CD4-positive, alpha-beta memory T cell (primary cell): ENCODE measurements around the gene DIS3L. TPM values are rescaled to one million over a fixed set of nuclear protein-coding genes. Genes with fewer than 3 reads are reported as not detected.

ENCODE experiments used
- CTCF ChIA-PET: fragments of 350-600 bp; sonication (Branson Sonifier 250); formaldehyde crosslinking; loops from one replicate; lab custom pipeline; 2021; ENCODE audit warnings: inconsistent platforms; ENCODE audit not compliant: partially characterized antibody; lab: Charles Lee
- POLR2A ChIA-PET: fragments of 350-600 bp; sonication (Branson Sonifier 250); formaldehyde crosslinking; loops from one replicate; lab custom pipeline; 2021; ENCODE audit not compliant: partially characterized antibody; lab: Charles Lee
- DNase-seq, 5 donors: peaks; one replicate each; pipeline versions ENCODE4 v3.0.0 to v3.0.0-alpha.2; 2020 to 2022; ENCODE audit warnings: mixed read lengths in 1 of 5
- H3K27ac ChIP-seq: one replicate; pipeline ENCODE4 v1.7.0; 2013; ENCODE audit warnings: low read depth, low read length
- H3K27me3 ChIP-seq: 2 replicates; pipeline ENCODE4 v1.7.0; 2013; ENCODE audit warnings: mild to moderate bottlenecking, low read length, moderate library complexity; ENCODE audit not compliant: insufficient read depth
- H3K36me3 ChIP-seq: 2 replicates; pipeline ENCODE4 v1.7.0; 2013; ENCODE audit warnings: mild to moderate bottlenecking, low read length, moderate library complexity; ENCODE audit not compliant: insufficient read depth
- H3K4me1 ChIP-seq: 2 replicates; pipeline ENCODE4 v1.7.0; 2013; ENCODE audit warnings: mild to moderate bottlenecking, low read length, moderate library complexity; ENCODE audit not compliant: insufficient read depth
- H3K4me3 ChIP-seq, 2 donors: one replicate each; pipeline ENCODE4 v1.7.0; 2013; ENCODE audit warnings: low read length in 2 of 2, mild to moderate bottlenecking in 1 of 2
- H3K9me3 ChIP-seq, 2 donors: one replicate each; pipeline ENCODE4 v1.7.0; 2013; ENCODE audit warnings: low read length in 2 of 2, control low read depth in 1 of 2; ENCODE audit not compliant: control insufficient read depth in 1 of 2
- H3K27ac Mint-ChIP-seq, 7 donors: one replicate each; pipeline ENCODE4 v1.8.0; 2020 to 2021; ENCODE audit warnings: mixed read lengths in 7 of 7, mild to moderate bottlenecking in 6 of 7, inconsistent platforms in 3 of 7, moderate library complexity in 3 of 7
- H3K27me3 Mint-ChIP-seq, 2 donors: one replicate each; pipeline ENCODE4 v1.8.0; 2020 to 2021; ENCODE audit warnings: mixed read lengths in 2 of 2
- H3K36me3 Mint-ChIP-seq, 2 donors: one replicate each; pipeline ENCODE4 v1.8.0; 2020 to 2021; ENCODE audit warnings: mixed read lengths in 2 of 2, inconsistent platforms in 1 of 2, mild to moderate bottlenecking in 1 of 2
- H3K4me1 Mint-ChIP-seq, 4 donors: one replicate each; pipeline ENCODE4 v1.8.0; 2020 to 2021; ENCODE audit warnings: mixed read lengths in 4 of 4, mild to moderate bottlenecking in 1 of 4
- H3K4me3 Mint-ChIP-seq, 8 donors: one replicate each; pipeline ENCODE4 v1.8.0; 2020 to 2021; ENCODE audit warnings: mixed read lengths in 8 of 8, mild to moderate bottlenecking in 7 of 8, moderate library complexity in 6 of 8, inconsistent platforms in 3 of 8
- H3K9me3 Mint-ChIP-seq, 8 donors: one replicate each; pipeline ENCODE4 v1.8.0; 2020 to 2021; ENCODE audit warnings: mixed read lengths in 8 of 8, mild to moderate bottlenecking in 5 of 8, inconsistent platforms in 3 of 8, moderate library complexity in 1 of 8
- intact Hi-C: fragments of 100-400 bp; cut with micrococcal nuclease; formaldehyde crosslinking; loops from one replicate; pipeline ENCODE4 v1.15.1; 2023
- polyA plus RNA-seq, 2 donors: library from polyadenylated mRNA; unstranded; fragments of 300-500 nt; fragmentation: Illumina TruSeq; gene quantifications; one replicate each; pipeline ENCODE4 v1.2.3, GENCODE V29; 2021
- total RNA-seq, 2 experiments: library from RNA; stranded (reverse); gene quantifications; one replicate each; pipeline ENCODE4 v1.2.3, GENCODE V29; 2021

The DIS3L gene
- total and polyA plus RNA-seq, 4 experiments from 2014 or later = 32.4 to 40.3 (median 36.2) TPM

DNA sequence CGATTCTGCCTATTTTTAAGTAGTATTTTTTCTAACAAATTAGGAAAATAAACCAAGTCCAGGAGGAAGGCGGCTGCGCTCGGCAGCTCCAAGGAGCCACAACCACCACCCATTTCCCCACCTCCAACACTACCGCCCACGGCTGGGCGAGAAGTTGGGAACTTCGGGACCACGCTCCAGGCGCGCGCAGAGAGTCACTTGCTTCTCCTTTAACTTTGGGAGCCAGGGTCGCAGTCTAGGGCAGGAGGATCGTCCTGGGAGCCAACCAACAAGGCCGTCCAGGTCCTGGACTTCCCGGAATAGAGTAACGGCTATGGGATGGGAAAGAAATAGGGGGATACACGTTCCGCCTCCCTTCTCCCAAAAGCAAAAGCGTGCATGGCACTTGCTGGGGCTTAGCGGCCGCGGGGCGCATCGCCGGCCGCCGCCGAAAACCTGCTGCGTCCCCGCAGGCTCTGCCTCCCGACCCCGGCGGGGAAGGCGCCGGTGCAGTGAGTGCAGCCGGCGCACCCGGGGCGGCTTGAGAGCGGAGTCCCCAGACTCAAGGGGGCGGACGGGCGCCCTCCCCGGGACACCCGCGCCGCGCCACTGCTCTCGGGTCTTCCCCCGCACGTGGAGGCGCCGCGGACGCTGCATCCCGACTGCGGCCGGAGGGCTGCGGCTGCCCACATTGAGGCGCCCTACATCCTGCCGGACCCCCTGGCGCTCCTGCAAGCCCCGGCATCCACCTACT, 40.5 kb upstream of the DIS3L start:
- H3K36me3 Mint-ChIP-seq = peaks cover 0 to 3% of the 10 kb centered on the region in 2 donors
- peaks cover 48% of the 10 kb centered on the region for H3K27me3 ChIP-seq
- H3K4me1 Mint-ChIP-seq = peaks cover 4 to 34% (median 13%) of the 10 kb centered on the region in 4 donors
- peaks cover 0 to 4% (median 0%) of the 10 kb centered on the region in 8 donors for H3K9me3 Mint-ChIP-seq
- DNase-seq = peak in 2 of 5 donors; percentile 17 to 19
- H3K27ac Mint-ChIP-seq = no peak overlapping the region
- H3K27me3 Mint-ChIP-seq = peaks cover 43 to 49% of the 10 kb centered on the region in 2 donors
- peaks cover 23% of the 10 kb centered on the region for H3K4me1 ChIP-seq
- intact Hi-C loops = loop anchor here (2.0 to 5.0 kb wide), 2 partner anchors 244 to 314 kb away; partner anchors contain the start of gene SNAPC5
- no peaks in the 10 kb centered on the region for H3K36me3 ChIP-seq
- H3K4me3 ChIP-seq = peak overlapping the region; percentile 47 to 52
- peak overlapping the region; percentile 74 to 86 (median 80) for H3K4me3 Mint-ChIP-seq
- no peaks in the 10 kb centered on the region for H3K9me3 ChIP-seq
- ChIA-PET CTCF (interaction anchor here (5.4 kb wide), 1 partner anchor 245 kb away, joined by 15 read pairs; the partner anchor contains the start of gene SNAPC5), POLR2A (interaction anchor here (1.3 kb wide), 1 partner anchor 42 kb away, joined by 3 read pairs; no protein-coding TSS in a partner anchor)
- no peak overlapping the region for H3K27ac ChIP-seq

DNA sequence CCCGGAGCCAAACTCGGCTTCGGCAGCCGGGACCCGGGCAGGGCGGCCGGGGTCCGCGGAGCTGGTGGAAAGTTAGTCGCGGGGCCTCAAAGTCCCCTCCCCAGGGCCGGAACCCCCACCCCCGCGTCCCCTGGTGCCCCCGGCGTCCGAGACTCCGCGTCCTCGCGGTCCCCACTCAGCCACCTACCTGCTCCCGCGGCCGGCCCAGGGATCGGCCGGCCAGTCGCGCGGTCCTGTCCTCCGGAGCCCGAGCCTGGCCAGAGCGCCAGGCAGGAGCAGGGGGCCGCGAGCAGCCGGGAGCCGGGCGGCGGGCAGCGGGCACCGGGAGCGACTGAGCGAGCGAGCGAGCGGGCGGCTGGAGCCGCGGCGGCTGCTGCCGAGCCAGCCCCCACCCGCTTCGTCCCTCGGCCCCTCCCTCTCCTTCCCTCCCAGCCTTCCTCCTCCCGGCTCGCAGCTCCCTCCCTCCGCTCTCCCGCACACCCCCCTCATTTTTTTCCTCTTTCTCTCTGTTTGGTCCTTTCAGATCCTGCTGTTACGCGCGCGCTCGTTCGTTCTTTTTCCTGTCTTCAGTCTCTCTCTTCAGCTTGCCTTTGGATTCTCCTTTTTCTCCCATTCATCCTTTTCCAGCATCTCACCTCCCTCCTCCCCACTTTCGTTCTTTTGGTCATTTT, 39.8 kb upstream of the DIS3L start, which contains the start of gene MEGF11:
Gene MEGF11, minus strand, starts transcription at position 333 of the 671 bp plus-strand sequence. CDS start 125,347 bp downstream, outside the sequence.
- Histone ChIP-seq H3K27ac (no peak within 1 kb of the TSS), H3K27me3 (peaks cover 48% of the 10 kb centered on the region), H3K4me1 (peaks cover 23% of the 10 kb centered on the region), H3K9me3 (no peaks in the 10 kb centered on the region), H3K36me3 (no peaks in the 10 kb centered on the region), H3K4me3 (peak within 1 kb of the TSS; percentile 47 to 52)
- Mint-ChIP-seq H3K9me3 (peaks cover 0 to 4% (median 0%) of the 10 kb centered on the region in 8 donors), H3K4me3 (peak within 1 kb of the TSS; percentile 80 to 91 (median 86)), H3K4me1 (peaks cover 4 to 34% (median 13%) of the 10 kb centered on the region in 4 donors), H3K27ac (peak within 1 kb of the TSS in 2 of 7 donors; percentile 25 to 48), H3K27me3 (peaks cover 43 to 48% of the 10 kb centered on the region in 2 donors), H3K36me3 (peaks cover 0 to 3% of the 10 kb centered on the region in 2 donors)
- ChIA-PET CTCF (interaction anchor here (5.4 kb wide), 1 partner anchor 245 kb away, joined by 15 read pairs; the partner anchor contains the start of gene SNAPC5), POLR2A (interaction anchor here (0.9 kb wide), 1 partner anchor 40 kb away, joined by 3 read pairs; the partner anchor contains the start of gene DIS3L)
- intact Hi-C loops = loop anchor here (2.0 to 5.0 kb wide), 2 partner anchors 244 to 313 kb away; partner anchors contain the start of gene SNAPC5
- DNase-seq = no peak

DNA sequence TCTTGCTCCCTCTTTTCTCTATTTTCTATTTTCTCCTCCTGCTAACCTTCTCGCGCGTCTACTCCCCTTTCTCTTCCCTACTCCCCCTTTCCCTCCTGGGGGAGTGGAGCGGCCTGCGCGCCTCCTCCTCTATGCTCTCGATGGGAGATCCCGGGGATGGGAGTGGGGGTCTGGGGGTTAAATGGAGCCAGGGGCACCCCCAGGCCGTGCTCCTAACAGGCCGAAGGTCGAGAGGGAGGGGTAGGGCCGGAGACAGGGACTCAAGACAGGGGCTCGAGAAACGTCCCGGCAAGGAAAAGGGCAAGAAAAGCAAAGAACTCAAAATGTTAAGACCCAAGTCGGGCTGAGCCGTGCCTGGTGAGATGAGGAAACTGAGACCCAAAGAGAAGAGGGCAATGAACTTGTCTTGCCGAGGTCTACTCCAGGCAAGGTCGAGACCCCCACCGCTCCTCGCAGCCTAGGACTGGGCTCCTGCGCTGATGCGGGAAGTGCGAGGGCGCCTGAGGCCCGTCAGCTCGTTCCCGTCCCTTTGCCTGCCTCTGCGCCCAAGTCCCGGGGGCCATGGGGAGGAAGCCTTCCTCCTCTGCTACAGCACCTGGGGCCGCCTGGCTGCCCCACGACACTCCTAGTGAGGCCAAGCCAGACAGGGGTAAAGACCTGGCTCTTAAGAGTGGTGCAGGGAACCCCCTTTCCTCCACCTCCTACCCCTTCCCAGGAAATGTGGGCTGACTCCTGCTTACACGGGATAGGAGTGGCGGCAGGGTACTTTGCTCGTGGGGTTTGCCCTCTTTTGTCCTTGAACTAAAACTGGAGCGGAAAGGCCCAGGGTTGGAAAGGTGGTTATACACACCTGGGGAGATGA, 39.0 kb upstream of the DIS3L start:
- Histone ChIP-seq H3K27me3 (peaks cover 46% of the 10 kb centered on the region), H3K36me3 (no peaks in the 10 kb centered on the region), H3K4me3 (peak overlapping the region in 1 of 2 donors; percentile 11), H3K9me3 (no peaks in the 10 kb centered on the region), H3K4me1 (peaks cover 23% of the 10 kb centered on the region), H3K27ac (no peak overlapping the region)
- peaks cover 0 to 3% of the 10 kb centered on the region in 2 donors for H3K36me3 Mint-ChIP-seq
- intact Hi-C loops = loop anchor here (5.0 kb wide), 1 partner anchor 243 kb away; the partner anchor contains the start of gene SNAPC5
- peak overlapping the region; percentile 80 to 91 (median 86) for H3K4me3 Mint-ChIP-seq
- peaks cover 4 to 34% (median 13%) of the 10 kb centered on the region in 4 donors for H3K4me1 Mint-ChIP-seq
- ChIA-PET POLR2A (interaction anchor here (0.9 kb wide), 1 partner anchor 39 kb away, joined by 3 read pairs; the partner anchor contains the start of gene DIS3L), CTCF (no interaction called here)
- H3K9me3 Mint-ChIP-seq = peaks cover 0 to 4% (median 0%) of the 10 kb centered on the region in 8 donors
- H3K27ac Mint-ChIP-seq = peak overlapping the region in 2 of 7 donors; percentile 13 to 48
- H3K27me3 Mint-ChIP-seq = peaks cover 44 to 48% of the 10 kb centered on the region in 2 donors
- no peak for DNase-seq

DNA sequence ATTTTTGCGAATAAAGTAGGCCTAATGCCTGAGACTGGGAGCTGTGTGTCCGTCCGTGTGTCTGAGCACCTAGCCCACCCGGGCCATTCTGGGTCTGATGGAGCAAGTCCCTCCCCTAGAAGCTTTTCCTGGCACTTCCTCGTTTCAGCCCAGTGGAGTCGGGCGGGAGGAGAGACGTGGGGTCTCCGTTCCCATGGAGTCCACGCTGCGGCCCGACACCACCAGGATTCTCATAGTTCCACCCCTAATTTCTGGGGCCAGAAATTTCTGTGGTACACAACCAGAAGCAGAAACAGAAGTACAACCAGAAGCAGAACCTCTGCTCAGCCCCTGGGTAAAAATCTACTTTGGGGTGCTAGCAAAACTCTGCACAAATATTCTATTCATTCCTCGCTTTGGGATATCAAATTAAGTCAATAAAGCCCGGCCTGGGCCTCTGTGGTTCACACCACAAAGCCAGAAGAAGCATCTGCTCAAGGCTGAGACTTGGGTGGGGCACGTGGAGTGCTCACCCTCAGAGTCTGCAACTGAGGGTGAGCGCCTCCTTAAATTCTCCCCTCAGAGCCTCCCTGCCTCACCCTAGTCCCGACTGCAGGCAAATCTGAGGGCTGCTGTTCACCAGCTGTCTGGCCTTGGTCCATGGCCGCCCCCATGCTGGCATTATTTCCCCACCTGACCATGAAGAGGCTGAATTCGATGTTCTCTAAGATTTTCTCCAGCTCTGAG, 38.3 kb upstream of the DIS3L start:
- Mint-ChIP-seq H3K36me3 (peaks cover 0 to 3% of the 10 kb centered on the region in 2 donors), H3K9me3 (peaks cover 0 to 4% (median 0%) of the 10 kb centered on the region in 8 donors), H3K27ac (peak overlapping the region in 2 of 7 donors; percentile 13 to 32), H3K4me3 (peak overlapping the region in 5 of 8 donors; percentile 47 to 84 (median 49)), H3K27me3 (peaks cover 37 to 47% of the 10 kb centered on the region in 2 donors), H3K4me1 (peaks cover 4 to 34% (median 13%) of the 10 kb centered on the region in 4 donors)
- Histone ChIP-seq H3K36me3 (no peaks in the 10 kb centered on the region), H3K27ac (no peak overlapping the region), H3K9me3 (no peaks in the 10 kb centered on the region), H3K27me3 (peaks cover 44% of the 10 kb centered on the region), H3K4me3 (no peak overlapping the region), H3K4me1 (peaks cover 23% of the 10 kb centered on the region)
- ChIA-PET POLR2A (no interaction called here), CTCF (no interaction called here)
- DNase-seq = no peak
- intact Hi-C loops = loop anchor here (5.0 kb wide), 1 partner anchor 242 kb away; the partner anchor contains the start of gene SNAPC5

DNA sequence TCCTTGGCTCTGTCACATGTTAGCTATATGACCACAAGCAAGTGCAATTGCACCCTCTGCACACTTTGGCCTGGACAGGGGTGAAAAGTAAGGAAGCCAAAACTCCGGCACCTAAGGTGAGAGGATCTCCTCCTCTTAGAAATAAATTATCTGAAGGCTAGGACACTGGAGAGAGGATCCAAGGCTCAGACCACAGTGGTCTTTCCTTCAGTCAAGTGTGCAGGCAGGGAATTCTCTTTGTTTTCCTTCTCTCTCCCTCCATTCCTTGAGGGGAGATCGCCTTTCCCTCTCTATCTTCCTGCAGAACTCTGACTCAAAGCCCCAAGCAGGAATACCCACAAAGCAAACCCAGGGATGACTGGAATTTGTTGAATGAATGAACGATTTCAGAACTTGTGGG, 36.7 kb upstream of the DIS3L start:
- Mint-ChIP-seq H3K4me3 (no peak overlapping the region), H3K36me3 (peaks cover 0 to 3% of the 10 kb centered on the region in 2 donors), H3K27me3 (peaks cover 28 to 37% of the 10 kb centered on the region in 2 donors), H3K27ac (no peak overlapping the region), H3K4me1 (peaks cover 4 to 26% (median 10%) of the 10 kb centered on the region in 4 donors), H3K9me3 (peaks cover 0 to 4% (median 0%) of the 10 kb centered on the region in 8 donors)
- peaks cover 21% of the 10 kb centered on the region for H3K4me1 ChIP-seq
- intact Hi-C loops = no loop called here
- no peaks in the 10 kb centered on the region for H3K9me3 ChIP-seq
- CTCF ChIA-PET = no interaction called here
- no peak for DNase-seq
- peaks cover 36% of the 10 kb centered on the region for H3K27me3 ChIP-seq
- no peaks in the 10 kb centered on the region for H3K36me3 ChIP-seq
- H3K4me3 ChIP-seq = no peak overlapping the region
- POLR2A ChIA-PET = no interaction called here
- H3K27ac ChIP-seq = no peak overlapping the region

DNA sequence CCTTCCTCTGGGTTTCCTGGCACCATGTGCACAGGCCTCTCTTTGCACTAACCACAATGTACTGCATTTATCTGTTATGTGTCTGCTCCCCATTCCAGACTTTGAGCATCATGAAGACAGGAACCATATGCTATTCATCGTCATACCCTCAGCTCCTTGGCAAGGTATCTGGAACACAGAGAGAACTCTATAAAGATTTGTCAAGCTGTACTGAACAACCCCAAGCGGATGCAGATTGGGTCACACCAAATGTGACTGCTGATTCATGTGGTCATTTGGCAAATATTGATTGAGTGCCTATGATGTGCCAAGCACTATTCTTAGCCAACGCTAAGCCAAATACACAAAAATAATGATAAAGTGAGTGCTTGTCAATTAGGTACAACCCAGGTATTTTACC, 32.3 kb upstream of the DIS3L start:
- H3K4me1 ChIP-seq = no peaks in the 10 kb centered on the region
- no peak overlapping the region for H3K27ac ChIP-seq
- H3K4me3 ChIP-seq = no peak overlapping the region
- peaks cover under 1% of the 10 kb centered on the region for H3K27me3 ChIP-seq
- Mint-ChIP-seq H3K4me3 (no peak overlapping the region), H3K36me3 (peaks cover 3 to 8% of the 10 kb centered on the region in 2 donors), H3K9me3 (peaks cover 3 to 13% (median 10%) of the 10 kb centered on the region in 8 donors), H3K27ac (no peak overlapping the region), H3K4me1 (no peaks in the 10 kb centered on the region), H3K27me3 (peaks cover 14 to 25% of the 10 kb centered on the region in 2 donors)
- no peaks in the 10 kb centered on the region for H3K9me3 ChIP-seq
- H3K36me3 ChIP-seq = no peaks in the 10 kb centered on the region
- POLR2A ChIA-PET = no interaction called here
- CTCF ChIA-PET = no interaction called here
- DNase-seq = no peak
- intact Hi-C loops = no loop called here
